8988T (cell line): ENCODE measurements around the gene MPI.

ENCODE experiments used
- DNase-seq: peaks from one replicate; pipeline ENCODE4 v3.0.0; 2011

MPI gene

GRCh38 chr15:74950078-74950908 is 60.5 kb downstream of the MPI start:
- no peak for DNase-seq

DNA sequence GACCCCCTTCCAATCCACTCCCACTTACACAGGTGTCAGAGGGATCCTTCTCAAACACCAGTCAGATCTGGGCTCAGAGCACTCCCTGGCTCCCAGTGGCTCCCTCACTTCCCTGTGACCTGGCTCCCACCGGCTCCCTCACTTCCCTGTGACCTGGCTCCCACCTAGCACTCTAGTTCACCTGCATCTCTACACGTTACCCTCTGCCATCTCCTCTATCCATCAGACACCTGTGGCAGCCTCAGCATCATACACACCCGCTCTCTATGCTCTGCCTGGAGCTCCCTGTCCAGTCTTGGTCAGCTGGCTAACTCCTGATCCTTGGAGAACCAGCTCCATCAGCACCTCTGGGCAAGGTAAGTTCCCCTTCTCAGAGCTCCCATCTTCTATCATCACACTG is 61.2 kb downstream of the MPI start:
- no peak for DNase-seq
